Loucy (cell line): Measurements from ENCODE around the gene PTPRH.

Experiments used
- CTCF ChIP-seq: fragments of 200-600 bp; sonication (generic); conservative IDR thresholded peaks from 2 replicates; pipeline ENCODE4 v1.5.1; 2014; ENCODE audit warnings: mild to moderate bottlenecking, antibody characterized with exemption, low read length
- EZH2phosphoT487 ChIP-seq: fragments of 200-600 bp; IDR thresholded peaks from 2 replicates; pipeline ENCODE4 v1.6.1; 2018; ENCODE audit warnings: antibody characterized with exemption, mild to moderate bottlenecking, moderate library complexity, borderline replicate concordance

- TF ChIP-seq CTCF (no peak), EZH2phosphoT487 (no peak)
Measured at GRCh38 chr19:55251341-55252081, 42.2 kb upstream of the PTPRH start.
